Psoas muscle (tissue), 8 donors: ENCODE results near the gene RNF220. TPM values are rescaled to one million over a fixed set of nuclear protein-coding genes. Genes with fewer than 3 reads are reported as not detected.

ENCODE experiments used
- ATAC-seq, 4 donors: fragments of 200-7000 bp; cut with Tn5 transposase; one replicate each; pipeline ENCODE4 v1.9.1; 2020; ENCODE audit warnings: moderate library complexity in 3 of 4, mild to moderate bottlenecking in 2 of 4
- DNase-seq, 2 donors: peaks; one replicate each; pipeline ENCODE4 v3.0.0-alpha.2; 2020
- H3K27ac ChIP-seq: fragments of 200-600 bp; one replicate; pipeline ENCODE4 v1.8.0; 2022
- H3K27me3 ChIP-seq, 3 donors: fragments of 200-600 bp in 1 of 3; one replicate each; pipeline versions ENCODE4 v1.6.1 to v1.8.0; 2013 to 2022; ENCODE audit warnings: low read length in 2 of 3, mild to moderate bottlenecking in 2 of 3, moderate library complexity in 1 of 3; ENCODE audit not compliant: insufficient read depth in 3 of 3
- H3K36me3 ChIP-seq, 2 donors: fragments of 200-600 bp in 1 of 2; one replicate each; pipeline versions ENCODE4 v1.6.1 to v1.8.0; 2013 to 2022; ENCODE audit warnings: low read depth in 1 of 2, mild to moderate bottlenecking in 1 of 2, moderate library complexity in 1 of 2; ENCODE audit not compliant: insufficient read depth in 1 of 2
- H3K4me1 ChIP-seq: fragments of 200-600 bp; one replicate; pipeline ENCODE4 v1.8.0; 2022
- H3K4me3 ChIP-seq: fragments of 200-600 bp; one replicate; pipeline ENCODE4 v1.8.0; 2022; ENCODE audit warnings: mild to moderate bottlenecking
- H3K9me3 ChIP-seq: fragments of 200-600 bp; one replicate; pipeline ENCODE4 v1.8.0; 2022
- WGBS, 3 donors: extraction: QIAGEN DNeasy Blood & Tissue Kit; methylation state at CpG; one replicate each; pipeline versions ENCODE4 v1.1.6 to v1.1.7; 2013; 5-methylcytosine and 5-hydroxymethylcytosine counted together
- intact Hi-C, 2 donors: fragments of 100-400 bp; cut with DNase I; formaldehyde crosslinking; loops; one replicate each; pipeline versions ENCODE4 v1.11.0 to v1.14.2; 2022
- polyA plus RNA-seq, 3 donors: library from polyadenylated mRNA; stranded (reverse); fragments of 200-250 nt; gene quantifications; one replicate each; pipeline ENCODE4 v1.2.3, GENCODE V29; 2013
- total RNA-seq, 4 donors: library from RNA; stranded (reverse); fragmentation: NEBNext Ultra II Directional in 2 of 4; extraction: Animal tissue kit (Norgen Biotek cat#: 25700) in 2 of 4; gene quantifications; one replicate each; pipeline versions ENCODE4 v1.2.1 to v1.2.4, GENCODE V29; 2021 to 2023
- TF ChIP-seq, protein P1 (sequence below): fragments of 200-600 bp; IDR thresholded peaks from one replicate; pipeline ENCODE4 v1.8.0; 2022; ENCODE audit warnings: antibody characterized with exemption
- donor health status: healthy with polysubstance abuse.
- donor health status: DM: no; HTN: no; CAD: no; lungs with moderate emphysema.
- donor health status: Bipolar disorder and iron deficiency.
- donor health status: healthy.
- donor health status: DM: yes; HTN: yes; CAD: no.
- donor health status: DM: no; HTN: no; CAD: no.
- donor health status: DM: no; HTN: no; CAD: no.
- donor health status: DM: yes; HTN: yes; CAD: no.

The RNF220 gene
- total and polyA plus RNA-seq, 7 donors = 61.1 to 133 (median 75.5) TPM

GRCh38 chr1:44526295-44527073 lies 121.4 kb downstream of the RNF220 start:
- H3K4me1 ChIP-seq = no peaks in the 10 kb centered on the region
- H3K4me3 ChIP-seq = no peak overlapping the region
- ATAC-seq = no peak
- intact Hi-C loops = no loop called here
- no peak for DNase-seq
- no peaks in the 10 kb centered on the region for H3K36me3 ChIP-seq
- H3K9me3 ChIP-seq = no peaks in the 10 kb centered on the region
- TF ChIP-seq, protein P1, sequence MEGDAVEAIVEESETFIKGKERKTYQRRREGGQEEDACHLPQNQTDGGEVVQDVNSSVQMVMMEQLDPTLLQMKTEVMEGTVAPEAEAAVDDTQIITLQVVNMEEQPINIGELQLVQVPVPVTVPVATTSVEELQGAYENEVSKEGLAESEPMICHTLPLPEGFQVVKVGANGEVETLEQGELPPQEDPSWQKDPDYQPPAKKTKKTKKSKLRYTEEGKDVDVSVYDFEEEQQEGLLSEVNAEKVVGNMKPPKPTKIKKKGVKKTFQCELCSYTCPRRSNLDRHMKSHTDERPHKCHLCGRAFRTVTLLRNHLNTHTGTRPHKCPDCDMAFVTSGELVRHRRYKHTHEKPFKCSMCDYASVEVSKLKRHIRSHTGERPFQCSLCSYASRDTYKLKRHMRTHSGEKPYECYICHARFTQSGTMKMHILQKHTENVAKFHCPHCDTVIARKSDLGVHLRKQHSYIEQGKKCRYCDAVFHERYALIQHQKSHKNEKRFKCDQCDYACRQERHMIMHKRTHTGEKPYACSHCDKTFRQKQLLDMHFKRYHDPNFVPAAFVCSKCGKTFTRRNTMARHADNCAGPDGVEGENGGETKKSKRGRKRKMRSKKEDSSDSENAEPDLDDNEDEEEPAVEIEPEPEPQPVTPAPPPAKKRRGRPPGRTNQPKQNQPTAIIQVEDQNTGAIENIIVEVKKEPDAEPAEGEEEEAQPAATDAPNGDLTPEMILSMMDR = no peak
- H3K27ac ChIP-seq = no peak overlapping the region
- H3K27me3 ChIP-seq = peaks cover 2 to 40% (median 5%) of the 10 kb centered on the region in 3 donors
- 95 to 97% (median 96%) methylated on average over 4 of the region's 4 CpGs for WGBS, 3 donors

- TF ChIP-seq, protein P1 = no peak
- peaks cover 0 to 5% (median 2%) of the 10 kb centered on the region in 3 donors for H3K27me3 ChIP-seq
- no peak overlapping the region for H3K27ac ChIP-seq
- H3K4me3 ChIP-seq = no peak overlapping the region
- no peaks in the 10 kb centered on the region for H3K9me3 ChIP-seq
- ATAC-seq (no peak), DNase-seq (no peak)
- 35 to 48% (median 47%) methylated on average over 4 of the region's 4 CpGs for WGBS, 3 donors
- H3K36me3 ChIP-seq = no peaks in the 10 kb centered on the region
- H3K4me1 ChIP-seq = no peaks in the 10 kb centered on the region
- intact Hi-C loops = no loop called here
These were observed 126.9 kb downstream of the RNF220 start for GRCh38 chr1:44531785-44532566.

DNA sequence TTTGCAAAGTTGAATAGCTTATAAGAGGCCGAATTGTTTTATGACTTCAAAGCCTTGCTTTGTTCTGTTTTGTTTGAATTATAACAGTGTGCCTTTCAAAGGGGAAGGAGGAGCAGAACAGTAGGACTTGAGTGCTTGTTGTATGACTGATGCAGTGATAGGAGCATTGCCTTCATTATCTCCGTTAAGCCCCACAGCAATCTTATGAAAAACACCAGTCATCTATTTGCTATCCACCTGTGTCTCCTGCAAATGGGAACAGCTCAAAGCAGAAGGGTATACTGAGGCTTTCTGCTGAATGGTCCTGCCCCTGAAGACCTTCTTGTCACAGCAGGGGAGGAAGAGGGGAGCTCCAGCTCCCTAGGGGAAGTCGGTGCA lies 127.5 kb downstream of the RNF220 start:
- Histone ChIP-seq H3K4me3 (no peak overlapping the region), H3K36me3 (no peaks in the 10 kb centered on the region), H3K9me3 (no peaks in the 10 kb centered on the region), H3K27me3 (peaks cover 0 to 2% (median under 1%) of the 10 kb centered on the region in 3 donors), H3K4me1 (no peaks in the 10 kb centered on the region), H3K27ac (no peak overlapping the region)
- ATAC-seq (no peak), DNase-seq (no peak)
- whole genome bisulfite sequencing, 3 donors = 47 to 51% (median 48%) methylated on average over 3 of the region's 3 CpGs
- intact Hi-C loops = no loop called here
- TF ChIP-seq, protein P1 = no peak

GRCh38 chr1:44534771-44535170 lies 129.7 kb downstream of the RNF220 start:
- ATAC-seq (no peak), DNase-seq (no peak)
- H3K27me3 ChIP-seq = peaks cover 0 to 2% (median 0%) of the 10 kb centered on the region in 3 donors
- H3K36me3 ChIP-seq = no peaks in the 10 kb centered on the region
- H3K4me1 ChIP-seq = no peaks in the 10 kb centered on the region
- no peak overlapping the region for H3K27ac ChIP-seq
- TF ChIP-seq, protein P1 = no peak
- H3K4me3 ChIP-seq = no peak overlapping the region
- WGBS, 3 donors = 58 to 63% (median 62%) methylated on average over 6 of the region's 6 CpGs
- H3K9me3 ChIP-seq = no peaks in the 10 kb centered on the region
- intact Hi-C loops = no loop called here
